ENCODE data around the gene SLC36A2. TPM values are rescaled to one million over a fixed set of nuclear protein-coding genes. Genes with fewer than 3 reads are reported as not detected.

The SLC36A2 gene
- total and polyA plus RNA-seq, 10 donors = 0.02 TPM; not detected in 9

GRCh38 chr5:151274666-151275065, 72.7 kb downstream of the SLC36A2 start:
- H3K27ac ChIP-seq = no peak overlapping the region
- H3K4me1 ChIP-seq = peaks cover 0 to 20% (median 0%) of the 10 kb centered on the region in 6 donors
- no peak overlapping the region for H3K4me3 ChIP-seq
- H3K27me3 ChIP-seq (replicated peaks in 1 of 7) = no peaks in the 10 kb centered on the region
- H3K9me3 ChIP-seq = no peaks in the 10 kb centered on the region
- no peak for DNase-seq
- TF ChIP-seq CTCF (IDR thresholded peaks at IDR 0.05 in 8 of 11, conservative IDR thresholded peaks at IDR 0.05 in 3 of 11) = no peak
- no peak for TF ChIP-seq POLR2AphosphoS5 (IDR thresholded peaks at IDR 0.05)
- TF ChIP-seq POLR2A (IDR thresholded peaks at IDR 0.05) = no peak
- peaks cover 0 to 14% (median 7%) of the 10 kb centered on the region in 6 donors for H3K36me3 ChIP-seq
- intact Hi-C loops (cut with DNase I; ENCODE audit: low total_unique reads) = no loop called here

- Histone ChIP-seq H3K36me3 (peaks cover 0 to 47% (median 40%) of the 10 kb centered on the region in 6 donors), H3K9me3 (no peaks in the 10 kb centered on the region), H3K27me3 (replicated peaks in 1 of 7) (no peaks in the 10 kb centered on the region), H3K4me3 (no peak overlapping the region), H3K27ac (no peak overlapping the region), H3K4me1 (peaks cover 0 to 23% (median 0%) of the 10 kb centered on the region in 6 donors)
- intact Hi-C loops (cut with DNase I; ENCODE audit: low total_unique reads) = no loop called here
- DNase-seq = no peak
- TF ChIP-seq POLR2AphosphoS5 (IDR thresholded peaks at IDR 0.05) = no peak
- no peak for TF ChIP-seq CTCF (IDR thresholded peaks at IDR 0.05 in 8 of 11, conservative IDR thresholded peaks at IDR 0.05 in 3 of 11)
- TF ChIP-seq POLR2A (IDR thresholded peaks at IDR 0.05) = no peak
These were observed 76.0 kb downstream of the SLC36A2 start for GRCh38 chr5:151271336-151271735.

- H3K9me3 ChIP-seq = no peaks in the 10 kb centered on the region
- H3K27me3 ChIP-seq (replicated peaks in 1 of 7) = no peaks in the 10 kb centered on the region
- DNase-seq = no peak
- no peak overlapping the region for H3K27ac ChIP-seq
- no peak for TF ChIP-seq CTCF (IDR thresholded peaks at IDR 0.05 in 8 of 11, conservative IDR thresholded peaks at IDR 0.05 in 3 of 11)
- TF ChIP-seq POLR2AphosphoS5 (IDR thresholded peaks at IDR 0.05) = no peak
- TF ChIP-seq POLR2A (IDR thresholded peaks at IDR 0.05) = no peak
- intact Hi-C loops (cut with DNase I; ENCODE audit: low total_unique reads) = no loop called here
- H3K36me3 ChIP-seq = peaks cover 0 to 54% (median 46%) of the 10 kb centered on the region in 6 donors
- WGBS, 5 donors = 54 to 68% (median 62%) methylated on average over 1 of the region's 1 CpG
- peaks cover 0 to 23% (median 0%) of the 10 kb centered on the region in 6 donors for H3K4me1 ChIP-seq
- no peak overlapping the region for H3K4me3 ChIP-seq
These were observed 76.8 kb downstream of the SLC36A2 start for GRCh38 chr5:151270599-151270998.

GRCh38 chr5:151267491-151268260, 79.7 kb downstream of the SLC36A2 start:
- TF ChIP-seq POLR2AphosphoS5 (IDR thresholded peaks at IDR 0.05) (no peak), CTCF (IDR thresholded peaks at IDR 0.05 in 8 of 11, conservative IDR thresholded peaks at IDR 0.05 in 3 of 11) (no peak), POLR2A (IDR thresholded peaks at IDR 0.05) (no peak)
- no peak overlapping the region for H3K27ac ChIP-seq
- no peak overlapping the region for H3K4me3 ChIP-seq
- intact Hi-C loops (cut with DNase I; ENCODE audit: low total_unique reads) = no loop called here
- no peak for DNase-seq
- peaks cover 0 to 84% (median 59%) of the 10 kb centered on the region in 6 donors for H3K36me3 ChIP-seq
- H3K9me3 ChIP-seq = no peaks in the 10 kb centered on the region
- no peaks in the 10 kb centered on the region for H3K27me3 ChIP-seq (replicated peaks in 1 of 7)
- WGBS, 5 donors = 90 to 96% (median 95%) methylated on average over 11 of the region's 11 CpGs
- peaks cover 0 to 43% (median 0%) of the 10 kb centered on the region in 6 donors for H3K4me1 ChIP-seq

Measured in spleen (tissue), 11 donors.